PFSK-1 (cell line): ENCODE results near the gene HES7.

Experiments
- FOXP2 ChIP-seq: optimal IDR thresholded peaks from 2 replicates; pipeline ENCODE3; 2011; ENCODE audit warnings: borderline replicate concordance, control low read depth, inconsistent platforms; ENCODE audit not compliant: insufficient read depth; ENCODE audit errors: extremely low read length, extremely low read depth
- POLR2AphosphoS5 ChIP-seq: IDR thresholded peaks from 2 replicates; pipeline ENCODE4 v1.6.1; 2012; ENCODE audit warnings: low read depth, mild to moderate bottlenecking, control low read depth, low read length, moderate library complexity
- SIN3A ChIP-seq: IDR thresholded peaks from 2 replicates; pipeline ENCODE4 v1.6.1; 2012; ENCODE audit warnings: mild to moderate bottlenecking, low read length, moderate library complexity, borderline replicate concordance; ENCODE audit not compliant: insufficient read depth
- TAF1 ChIP-seq: IDR thresholded peaks from 2 replicates; pipeline ENCODE4 v1.6.1; 2012; ENCODE audit warnings: low read length, control low read depth, borderline replicate concordance; ENCODE audit not compliant: insufficient read depth
- TF ChIP-seq, protein P1 (sequence below), 2 experiments: IDR thresholded peaks; 2 replicates each; pipeline versions ENCODE4 v1.6.1 to v1.8.0; 2011 to 2012; ENCODE audit warnings: low read depth in 2 of 2, low read length in 2 of 2, control low read depth in 1 of 2, inconsistent platforms in 1 of 2, mild to moderate bottlenecking in 1 of 2, moderate library complexity in 1 of 2; ENCODE audit not compliant: insufficient read depth in 1 of 2

Gene HES7

DNA sequence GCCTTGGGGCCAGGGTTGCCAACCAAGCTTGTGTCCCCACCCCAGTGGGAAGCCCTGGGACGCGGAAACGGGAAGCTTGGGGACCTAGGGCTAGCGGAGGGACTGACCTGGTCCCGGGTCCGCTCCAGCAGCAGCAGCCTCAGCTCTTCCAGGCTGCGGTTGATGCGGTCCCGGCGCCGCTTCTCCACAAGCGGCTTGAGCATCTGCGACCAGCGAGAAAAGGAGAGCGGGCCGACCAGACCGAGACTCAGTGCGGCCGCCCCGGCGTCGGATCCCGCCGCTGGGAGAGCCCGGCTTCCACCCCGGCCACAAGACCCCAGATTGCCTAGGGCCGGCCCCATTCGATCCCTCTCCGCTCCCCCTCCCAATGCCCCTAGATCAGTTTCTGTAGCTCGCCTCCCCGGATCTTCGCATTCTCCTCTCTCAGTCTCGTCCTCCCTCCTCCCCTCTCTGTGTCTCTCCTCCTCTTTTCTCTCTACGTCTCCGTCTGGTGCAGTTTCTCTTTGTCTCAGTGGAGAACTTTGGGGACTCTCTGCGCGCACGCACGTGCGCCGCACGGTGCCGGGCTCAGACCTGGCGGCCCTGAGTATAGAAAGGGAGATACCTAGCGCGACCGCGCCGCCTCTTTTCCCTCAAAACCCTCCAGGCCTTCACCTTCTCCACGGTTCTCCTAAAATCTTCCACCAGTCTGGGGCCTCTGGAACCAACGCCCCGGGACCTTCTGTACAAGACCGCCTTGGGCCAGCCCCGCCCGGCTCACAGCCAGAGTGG, 797 bp downstream of the HES7 start:
- TF ChIP-seq SIN3A, result no peak
- TF ChIP-seq TAF1, result no peak
- TF ChIP-seq POLR2AphosphoS5, result no peak
- TF ChIP-seq FOXP2, result no peak
- TF ChIP-seq, protein P1, sequence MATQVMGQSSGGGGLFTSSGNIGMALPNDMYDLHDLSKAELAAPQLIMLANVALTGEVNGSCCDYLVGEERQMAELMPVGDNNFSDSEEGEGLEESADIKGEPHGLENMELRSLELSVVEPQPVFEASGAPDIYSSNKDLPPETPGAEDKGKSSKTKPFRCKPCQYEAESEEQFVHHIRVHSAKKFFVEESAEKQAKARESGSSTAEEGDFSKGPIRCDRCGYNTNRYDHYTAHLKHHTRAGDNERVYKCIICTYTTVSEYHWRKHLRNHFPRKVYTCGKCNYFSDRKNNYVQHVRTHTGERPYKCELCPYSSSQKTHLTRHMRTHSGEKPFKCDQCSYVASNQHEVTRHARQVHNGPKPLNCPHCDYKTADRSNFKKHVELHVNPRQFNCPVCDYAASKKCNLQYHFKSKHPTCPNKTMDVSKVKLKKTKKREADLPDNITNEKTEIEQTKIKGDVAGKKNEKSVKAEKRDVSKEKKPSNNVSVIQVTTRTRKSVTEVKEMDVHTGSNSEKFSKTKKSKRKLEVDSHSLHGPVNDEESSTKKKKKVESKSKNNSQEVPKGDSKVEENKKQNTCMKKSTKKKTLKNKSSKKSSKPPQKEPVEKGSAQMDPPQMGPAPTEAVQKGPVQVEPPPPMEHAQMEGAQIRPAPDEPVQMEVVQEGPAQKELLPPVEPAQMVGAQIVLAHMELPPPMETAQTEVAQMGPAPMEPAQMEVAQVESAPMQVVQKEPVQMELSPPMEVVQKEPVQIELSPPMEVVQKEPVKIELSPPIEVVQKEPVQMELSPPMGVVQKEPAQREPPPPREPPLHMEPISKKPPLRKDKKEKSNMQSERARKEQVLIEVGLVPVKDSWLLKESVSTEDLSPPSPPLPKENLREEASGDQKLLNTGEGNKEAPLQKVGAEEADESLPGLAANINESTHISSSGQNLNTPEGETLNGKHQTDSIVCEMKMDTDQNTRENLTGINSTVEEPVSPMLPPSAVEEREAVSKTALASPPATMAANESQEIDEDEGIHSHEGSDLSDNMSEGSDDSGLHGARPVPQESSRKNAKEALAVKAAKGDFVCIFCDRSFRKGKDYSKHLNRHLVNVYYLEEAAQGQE (IDR thresholded peaks at IDR 0.05; ENCODE audit: insufficient read depth in 1 of 2, low read depth in 2 of 2, low read length in 2 of 2), result no peak

DNA sequence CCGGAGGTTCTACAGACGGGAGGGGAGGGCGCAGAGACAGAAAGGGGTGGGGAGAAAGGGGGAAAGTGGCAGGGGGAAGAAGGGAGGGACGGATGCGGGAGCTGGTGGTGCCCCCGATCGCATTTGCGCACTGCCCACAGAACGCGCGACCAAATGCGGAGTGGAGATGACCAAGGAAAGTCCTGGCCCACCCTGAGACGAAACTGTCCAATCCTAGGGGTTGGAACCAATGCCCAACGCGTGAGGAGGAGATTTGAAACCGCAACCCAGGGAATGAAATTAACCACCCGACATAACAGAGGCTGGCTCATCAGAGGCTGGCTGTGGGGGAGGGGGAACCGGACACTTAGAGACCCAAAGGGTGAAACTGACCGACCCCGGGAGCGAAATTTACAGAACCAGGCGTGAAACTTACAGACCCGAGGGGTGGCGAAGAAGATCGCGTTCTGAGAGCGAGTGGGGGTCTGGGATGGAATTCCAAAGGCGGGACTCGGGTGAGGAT, 1.4 kb downstream of the HES7 start:
- TF ChIP-seq TAF1 (no peak), SIN3A (peak; percentile 48; the same call in 1 of the 2 replicates)

DNA sequence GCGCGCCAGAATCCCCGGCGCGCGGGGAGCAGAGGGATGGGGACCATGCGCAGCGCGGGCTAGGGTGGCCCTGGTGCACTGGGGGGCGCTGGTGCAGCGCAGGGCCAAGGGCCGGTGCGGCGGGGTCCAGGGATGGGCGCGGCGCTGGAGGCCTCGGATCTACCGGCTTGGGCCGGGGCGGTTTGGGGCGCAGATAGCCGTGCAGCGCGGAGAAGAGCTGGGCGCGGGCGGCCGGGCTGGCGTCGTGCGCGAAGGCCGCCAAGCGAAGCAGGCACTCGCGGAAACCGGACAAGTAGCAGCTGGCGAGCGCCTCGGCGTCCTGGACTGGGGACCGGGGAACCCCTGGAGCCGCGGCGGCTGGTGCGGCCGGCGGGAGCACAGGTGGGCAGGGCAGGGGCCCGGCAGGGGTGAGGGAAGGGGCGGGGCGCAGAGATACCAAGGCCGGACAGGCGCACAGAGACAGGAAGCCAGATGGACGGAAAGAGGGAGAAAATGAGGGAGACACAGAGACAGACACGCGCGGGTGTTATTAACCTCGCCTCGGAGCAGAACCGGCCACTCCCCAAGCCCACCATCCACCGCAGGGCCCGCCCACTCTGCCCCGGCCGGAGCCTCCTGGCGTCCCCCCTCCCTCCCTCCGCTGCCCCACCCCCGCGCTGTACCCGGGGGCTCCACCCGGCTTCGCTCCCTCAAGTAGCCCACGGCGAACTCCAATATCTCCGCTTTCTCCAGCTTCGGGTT, 2.1 kb downstream of the HES7 start:
- no peak for TF ChIP-seq TAF1
- TF ChIP-seq FOXP2, result peak; percentile 57

DNA sequence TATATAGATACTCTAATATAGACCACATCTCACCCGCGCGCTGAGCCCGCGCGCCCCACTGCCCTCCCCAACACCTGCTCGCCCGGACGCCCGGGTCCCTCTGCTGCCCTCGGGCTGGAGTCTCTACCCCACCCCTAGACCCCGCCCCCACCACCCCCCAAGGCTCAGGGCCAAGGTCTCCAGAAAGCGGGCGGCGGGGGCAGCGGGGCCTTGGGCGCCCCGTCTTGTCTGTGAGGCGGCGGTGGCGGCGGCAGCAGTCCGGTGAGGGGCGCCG, 2.6 kb downstream of the HES7 start:
- no peak for TF ChIP-seq FOXP2
- no peak for TF ChIP-seq TAF1
- TF ChIP-seq, protein P1 (IDR thresholded peaks at IDR 0.05; ENCODE audit: insufficient read depth in 1 of 2, low read depth in 2 of 2, low read length in 2 of 2), result no peak
- TF ChIP-seq SIN3A, result no peak
- no peak for TF ChIP-seq POLR2AphosphoS5

DNA sequence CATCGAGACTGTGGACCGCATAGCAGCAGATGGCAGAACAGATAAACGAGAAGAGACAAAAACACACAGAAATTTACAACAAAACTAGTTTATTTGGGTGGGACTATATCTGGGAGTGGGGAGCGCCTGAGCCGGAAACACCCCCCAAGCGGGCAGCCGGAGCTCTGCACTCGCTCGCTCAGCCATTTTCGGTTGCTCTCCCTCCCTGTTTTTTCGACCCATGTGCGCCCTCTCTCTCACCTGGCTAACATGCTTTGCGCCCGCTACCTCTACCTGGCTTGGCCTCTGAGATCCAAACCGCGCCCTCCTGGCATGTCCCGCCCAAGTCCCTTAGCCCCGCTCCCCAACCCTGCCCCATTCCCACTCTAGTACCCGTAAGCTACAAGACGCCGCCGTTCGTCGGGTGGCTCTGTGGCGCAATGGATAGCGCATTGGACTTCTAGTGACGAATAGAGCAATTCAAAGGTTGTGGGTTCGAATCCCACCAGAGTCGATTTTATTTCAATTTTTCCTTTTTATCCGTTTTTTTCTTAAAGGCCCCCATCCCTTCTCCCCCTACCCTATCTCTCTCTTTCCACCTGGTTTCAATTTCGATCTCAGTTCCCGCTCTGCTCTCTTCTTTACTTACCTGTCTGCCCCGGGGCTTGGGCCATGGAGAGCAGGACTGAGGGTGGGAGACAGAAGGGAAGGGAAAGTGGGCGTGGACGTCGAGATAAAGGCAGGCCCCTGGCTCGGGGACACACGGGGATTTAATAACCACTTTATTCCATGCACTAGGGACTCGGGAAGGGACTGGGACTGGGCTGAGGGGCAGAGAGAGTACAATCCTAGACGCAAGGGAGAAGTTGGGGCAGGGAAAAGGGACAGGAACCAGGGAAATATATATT, 3.1 kb downstream of the HES7 start:
- TF ChIP-seq, protein P1 (IDR thresholded peaks at IDR 0.05; ENCODE audit: insufficient read depth in 1 of 2, low read depth in 2 of 2, low read length in 2 of 2), result peak in 1 of 2 experiments; percentile 27; a peak in 1 of 4 replicates
- TF ChIP-seq TAF1, result no peak
- TF ChIP-seq FOXP2, result no peak
- peak; percentile 51; the same call in 1 of the 2 replicates for TF ChIP-seq POLR2AphosphoS5
- TF ChIP-seq SIN3A, result peak; percentile 66; the same call in 1 of the 2 replicates
